A549 (cell line): ENCODE measurements around the gene INPP4B. TPM values are rescaled to one million over a fixed set of nuclear protein-coding genes. Genes with fewer than 3 reads are reported as not detected.

ENCODE experiments used
- ATAC-seq, 2 experiments: fragments of 200-7000 bp in 1 of 2; fragments of >200 bp in 1 of 2; cut with Nextera tagmentation in 1 of 2; cut with Tn5 transposase in 1 of 2; 3 replicates each; pipeline versions ENCODE4 v1.8.0 to v1.9.1; 2018 to 2020; ENCODE audit warnings: mild to moderate bottlenecking in 1 of 2, moderate library complexity in 1 of 2
- CTCF ChIA-PET: fragments of 300-600 bp; sonication (Branson Sonifier 250); formaldehyde crosslinking; extraction: SDS; loops from one replicate; lab custom pipeline; 2021; ENCODE audit warnings: antibody characterized with exemption, inconsistent platforms; lab: Yijun Ruan, JAX
- POLR2A ChIA-PET: fragments of 350-600 bp; formaldehyde crosslinking; extraction: SDS; loops from one replicate; lab custom pipeline; 2021; ENCODE audit warnings: antibody characterized with exemption, inconsistent platforms; lab: Yijun Ruan, JAX
- DNase-seq, 2 experiments: peaks; one replicate each; pipeline versions ENCODE4 v3.0.0 to v3.0.0-alpha.2; 2011 to 2016; ENCODE audit warnings: low read depth in 1 of 2, low spot score in 1 of 2
- FAIRE-seq: peaks from 2 replicates; lab custom pipeline; 2011; peaks lifted over from hg19 to GRCh38; lab: Jason Lieb, UNC
- H3K27ac ChIP-seq, 2 experiments: fragments of >200 bp; sonication (Bioruptor Twin); formaldehyde crosslinking; 3 replicates each; pipeline ENCODE4 v1.5.1; 2016 to 2017
- H3K4me1 ChIP-seq: fragments of >200 bp; sonication (Bioruptor Twin); formaldehyde crosslinking; 3 replicates; pipeline ENCODE4 v1.6.1; 2016
- H3K4me2 ChIP-seq: fragments of >200 bp; sonication (Bioruptor Twin); formaldehyde crosslinking; 3 replicates; pipeline ENCODE4 v1.6.1; 2016
- H3K4me3 ChIP-seq: fragments of >200 bp; sonication (Bioruptor Twin); formaldehyde crosslinking; 3 replicates; pipeline ENCODE4 v1.5.1; 2016
- H3K9me3 ChIP-seq: fragments of >200 bp; sonication (Bioruptor Twin); formaldehyde crosslinking; 3 replicates; pipeline ENCODE4 v1.6.1; 2016
- CBX2 ChIP-seq: fragments of 200-600 bp; sonication (generic); IDR thresholded peaks from 2 replicates; pipeline ENCODE4 v1.6.1; 2016; ENCODE audit warnings: low read depth, mild to moderate bottlenecking, borderline replicate concordance
- CEBPB ChIP-seq, 2 experiments: fragments of >200 bp in 1 of 2; sonication (Bioruptor Twin) in 1 of 2; formaldehyde crosslinking in 1 of 2; IDR thresholded peaks; 2 replicates each; pipeline ENCODE4 v1.6.1; 2012 to 2016
- CHD2 ChIP-seq: fragments of 150-350 bp; IDR thresholded peaks from 2 replicates; pipeline ENCODE4 v1.6.1; 2014; ENCODE audit warnings: low read length; ENCODE audit not compliant: partially characterized antibody
- EHMT2 ChIP-seq: fragments of 200-600 bp; sonication (generic); IDR thresholded peaks from 2 replicates; pipeline ENCODE4 v1.6.1; 2016; ENCODE audit warnings: antibody characterized with exemption, low read depth, mild to moderate bottlenecking, moderate library complexity
- FOSL2 ChIP-seq, 2 experiments: fragments of 450-650 bp in 1 of 2; fragments of >200 bp in 1 of 2; sonication (Bioruptor Twin) in 1 of 2; formaldehyde crosslinking; IDR thresholded peaks; 2 replicates each; pipeline versions ENCODE4 v1.5.0 to v1.6.1; 2016 to 2020; ENCODE audit warnings: mild to moderate bottlenecking in 1 of 2, moderate library complexity in 1 of 2
- HDAC2 ChIP-seq: fragments of 200-600 bp; sonication (generic); IDR thresholded peaks from 2 replicates; pipeline ENCODE4 v1.6.1; 2016
- HEYL ChIP-seq: fragments of 250-450 bp; sonication (Bioruptor Pico); IDR thresholded peaks from 2 replicates; pipeline ENCODE4 v1.8.0; 2021; ENCODE audit warnings: mild to moderate bottlenecking, moderate library complexity
- HOXB13 ChIP-seq: fragments of 250-450 bp; sonication (Bioruptor Pico); IDR thresholded peaks from 2 replicates; pipeline ENCODE4 v1.5.0; 2020; ENCODE audit warnings: low read depth, mild to moderate bottlenecking, moderate library complexity
- HOXB5 ChIP-seq: fragments of 250-450 bp; sonication (Bioruptor Pico); IDR thresholded peaks from 2 replicates; pipeline ENCODE4 v1.5.0; 2020; ENCODE audit warnings: mild to moderate bottlenecking, moderate library complexity
- JUN ChIP-seq, 2 experiments: fragments of >200 bp; sonication (Bioruptor Twin); formaldehyde crosslinking; IDR thresholded peaks; 2 replicates in 1 of 2; 3 replicates in 1 of 2; pipeline ENCODE4 v1.6.1; 2016 to 2017
- KDM5A ChIP-seq: fragments of 200-600 bp; sonication (generic); IDR thresholded peaks from 2 replicates; pipeline ENCODE4 v1.6.1; 2016; ENCODE audit warnings: antibody characterized with exemption, mild to moderate bottlenecking
- MAFK ChIP-seq: fragments of 450-650 bp; IDR thresholded peaks from 2 replicates; pipeline ENCODE4 v1.6.1; 2014; ENCODE audit not compliant: partially characterized antibody
- MAZ ChIP-seq: fragments of 150-350 bp; IDR thresholded peaks from 2 replicates; pipeline ENCODE4 v1.6.1; 2014; ENCODE audit warnings: antibody characterized with exemption, low read depth, low read length, borderline replicate concordance
- MYC ChIP-seq: IDR thresholded peaks from 2 replicates; pipeline ENCODE4 v1.6.1; 2012; ENCODE audit warnings: mild to moderate bottlenecking, inconsistent platforms, low read length, improper control_type of control experiment, borderline replicate concordance
- NFE2L2 ChIP-seq: fragments of 150-350 bp; conservative IDR thresholded peaks from 2 replicates; pipeline ENCODE4 v1.6.1; 2014; ENCODE audit warnings: low read length
- NR3C1 ChIP-seq: fragments of >200 bp; sonication (Bioruptor Twin); formaldehyde crosslinking; IDR thresholded peaks from 3 replicates; pipeline ENCODE4 v1.6.1; 2017
- PHF8 ChIP-seq: fragments of 200-600 bp; sonication (generic); IDR thresholded peaks from 2 replicates; pipeline ENCODE4 v1.6.1; 2016; ENCODE audit warnings: low read depth, mild to moderate bottlenecking, antibody characterized with exemption, moderate library complexity, borderline replicate concordance
- RAD21 ChIP-seq, 2 experiments: fragments of >200 bp in 1 of 2; sonication (Bioruptor Twin) in 1 of 2; formaldehyde crosslinking in 1 of 2; IDR thresholded peaks in 1 of 2; conservative IDR thresholded peaks in 1 of 2; 2 replicates in 1 of 2; 3 replicates in 1 of 2; pipeline ENCODE4 v1.6.1; 2012 to 2018; ENCODE audit warnings: inconsistent platforms in 1 of 2
- RFX5 ChIP-seq: fragments of 450-650 bp; IDR thresholded peaks from 2 replicates; pipeline ENCODE4 v1.7.1; 2014; ENCODE audit warnings: antibody characterized with exemption, mild to moderate bottlenecking, moderate library complexity
- RNF2 ChIP-seq: fragments of 200-600 bp; sonication (generic); IDR thresholded peaks from 2 replicates; pipeline ENCODE4 v1.6.1; 2016; ENCODE audit warnings: low read depth, mild to moderate bottlenecking, antibody characterized with exemption, moderate library complexity, borderline replicate concordance
- SMC3 ChIP-seq: fragments of >200 bp; sonication (Bioruptor Twin); formaldehyde crosslinking; IDR thresholded peaks from 3 replicates; pipeline ENCODE4 v1.6.1; 2018; ENCODE audit warnings: inconsistent platforms
- SREBF2 ChIP-seq: fragments of 450-650 bp; IDR thresholded peaks from 2 replicates; pipeline ENCODE4 v1.6.1; 2014; ENCODE audit warnings: mild to moderate bottlenecking, moderate library complexity
- TP53 ChIP-seq: fragments of 250-450 bp; sonication (Bioruptor Pico); IDR thresholded peaks from 2 replicates; pipeline ENCODE4 v1.5.0; 2021; ENCODE audit warnings: mild to moderate bottlenecking, moderate library complexity
- USF2 ChIP-seq: fragments of 450-650 bp; IDR thresholded peaks from 2 replicates; pipeline ENCODE4 v1.6.1; 2014; ENCODE audit warnings: antibody characterized with exemption
- ZNF302 ChIP-seq: fragments of 250-450 bp; sonication (Bioruptor Pico); IDR thresholded peaks from 2 replicates; pipeline ENCODE4 v1.9.0; 2021; ENCODE audit warnings: inconsistent platforms, mild to moderate bottlenecking, moderate library complexity
- WGBS: methylation state at CpG from one replicate; pipeline ENCODE4 v1.1.6; 2017; ENCODE audit errors: missing lambda C conversion rate; 5-methylcytosine and 5-hydroxymethylcytosine counted together
- polyA plus RNA-seq, 4 experiments: library from polyadenylated mRNA; depleted of rRNA in 3 of 4; stranded (reverse); fragments of >200 nt; fragmentation: RNase III in 1 of 4; extraction: RNeasy Plus Mini Kit Qiagen cat#74134 plus additional on column Dnase treatment in 1 of 4; gene quantifications; 2 replicates in 3 of 4; 3 replicates in 1 of 4; pipeline ENCODE4 v1.2.3, GENCODE V29; 2011 to 2017
- TF ChIP-seq, protein P1 (sequence below): fragments of 250-450 bp; sonication (Bioruptor Pico); IDR thresholded peaks from 2 replicates; pipeline ENCODE4 v1.5.0; 2021; ENCODE audit warnings: mild to moderate bottlenecking, moderate library complexity, borderline replicate concordance
- TF ChIP-seq, protein P2 (sequence below): fragments of >200 bp; sonication (Bioruptor Twin); formaldehyde crosslinking; IDR thresholded peaks from 3 replicates; pipeline ENCODE4 v1.5.1; 2016
- TF ChIP-seq, protein P3 (sequence below): fragments of 200-600 bp; sonication (generic); IDR thresholded peaks from 2 replicates; pipeline ENCODE4 v1.6.1; 2016; ENCODE audit warnings: antibody characterized with exemption, mild to moderate bottlenecking, moderate library complexity

The INPP4B gene
- polyA plus RNA-seq, 2 of the 4 experiments (the other 2 are of a cell fraction): 7.2 to 14.9 TPM

GRCh38 chr4:142158980-142159379 is 687.1 kb downstream of the INPP4B start:
- Histone ChIP-seq H3K4me1 (peaks cover 6% of the 10 kb centered on the region; the same call in 1 of the 3 replicates), H3K27ac (no peak overlapping the region), H3K4me3 (no peak overlapping the region), H3K4me2 (no peak overlapping the region), H3K9me3 (no peaks in the 10 kb centered on the region)
- DNase-seq: no peak
- ChIA-PET POLR2A (no interaction called here), CTCF (interaction anchor here (0.6 kb wide), 1 partner anchor 15 kb away, joined by 3 read pairs; no protein-coding TSS in a partner anchor)
- 59% methylated on average over 2 of the region's 2 CpGs for WGBS
- no peak for TF ChIP-seq PHF8
- no peak for TF ChIP-seq SREBF2
- TF ChIP-seq, protein P1, sequence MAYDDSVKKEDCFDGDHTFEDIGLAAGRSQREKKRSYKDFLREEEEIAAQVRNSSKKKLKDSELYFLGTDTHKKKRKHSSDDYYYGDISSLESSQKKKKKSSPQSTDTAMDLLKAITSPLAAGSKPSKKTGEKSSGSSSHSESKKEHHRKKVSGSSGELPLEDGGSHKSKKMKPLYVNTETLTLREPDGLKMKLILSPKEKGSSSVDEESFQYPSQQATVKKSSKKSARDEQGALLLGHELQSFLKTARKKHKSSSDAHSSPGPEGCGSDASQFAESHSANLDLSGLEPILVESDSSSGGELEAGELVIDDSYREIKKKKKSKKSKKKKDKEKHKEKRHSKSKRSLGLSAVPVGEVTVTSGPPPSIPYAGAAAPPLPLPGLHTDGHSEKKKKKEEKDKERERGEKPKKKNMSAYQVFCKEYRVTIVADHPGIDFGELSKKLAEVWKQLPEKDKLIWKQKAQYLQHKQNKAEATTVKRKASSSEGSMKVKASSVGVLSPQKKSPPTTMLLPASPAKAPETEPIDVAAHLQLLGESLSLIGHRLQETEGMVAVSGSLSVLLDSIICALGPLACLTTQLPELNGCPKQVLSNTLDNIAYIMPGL: no peak
- TF ChIP-seq HOXB5 (CRISPR knock-in tag): no peak
- no peak for TF ChIP-seq RAD21 (conservative IDR thresholded peaks at IDR 0.05 in 1 of 2, IDR thresholded peaks at IDR 0.05 in 1 of 2)
- TF ChIP-seq HOXB13: no peak
- no peak for TF ChIP-seq NFE2L2
- no peak for TF ChIP-seq HDAC2
- TF ChIP-seq SMC3: no peak
- TF ChIP-seq NR3C1: no peak
- TF ChIP-seq MAZ: no peak
- TF ChIP-seq, protein P2, sequence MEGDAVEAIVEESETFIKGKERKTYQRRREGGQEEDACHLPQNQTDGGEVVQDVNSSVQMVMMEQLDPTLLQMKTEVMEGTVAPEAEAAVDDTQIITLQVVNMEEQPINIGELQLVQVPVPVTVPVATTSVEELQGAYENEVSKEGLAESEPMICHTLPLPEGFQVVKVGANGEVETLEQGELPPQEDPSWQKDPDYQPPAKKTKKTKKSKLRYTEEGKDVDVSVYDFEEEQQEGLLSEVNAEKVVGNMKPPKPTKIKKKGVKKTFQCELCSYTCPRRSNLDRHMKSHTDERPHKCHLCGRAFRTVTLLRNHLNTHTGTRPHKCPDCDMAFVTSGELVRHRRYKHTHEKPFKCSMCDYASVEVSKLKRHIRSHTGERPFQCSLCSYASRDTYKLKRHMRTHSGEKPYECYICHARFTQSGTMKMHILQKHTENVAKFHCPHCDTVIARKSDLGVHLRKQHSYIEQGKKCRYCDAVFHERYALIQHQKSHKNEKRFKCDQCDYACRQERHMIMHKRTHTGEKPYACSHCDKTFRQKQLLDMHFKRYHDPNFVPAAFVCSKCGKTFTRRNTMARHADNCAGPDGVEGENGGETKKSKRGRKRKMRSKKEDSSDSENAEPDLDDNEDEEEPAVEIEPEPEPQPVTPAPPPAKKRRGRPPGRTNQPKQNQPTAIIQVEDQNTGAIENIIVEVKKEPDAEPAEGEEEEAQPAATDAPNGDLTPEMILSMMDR: no peak
- TF ChIP-seq JUN (IDR thresholded peaks at IDR 0.05): no peak
- TF ChIP-seq EHMT2: no peak
- no peak for TF ChIP-seq MYC
- no peak for TF ChIP-seq FOSL2 (IDR thresholded peaks at IDR 0.05)
- TF ChIP-seq FOSL2 (CRISPR knock-in tag; IDR thresholded peaks at IDR 0.05): no peak
- TF ChIP-seq ZNF302 (CRISPR knock-in tag): no peak
- TF ChIP-seq KDM5A: no peak
- no peak for ATAC-seq
- no peak for FAIRE-seq

- DNase-seq: no peak
- ChIA-PET CTCF (no interaction called here), POLR2A (no interaction called here)
- no peaks in the 10 kb centered on the region for H3K9me3 ChIP-seq
- no peak overlapping the region for H3K27ac ChIP-seq
- H3K4me1 ChIP-seq: peaks cover 6% of the 10 kb centered on the region; the same call in 1 of the 3 replicates
- no peak overlapping the region for H3K4me2 ChIP-seq
- no peak for FAIRE-seq
- H3K4me3 ChIP-seq: no peak overlapping the region
- ATAC-seq: no peak
- TF ChIP-seq MAFK (no peak), JUN (IDR thresholded peaks at IDR 0.05) (no peak), CHD2 (no peak), USF2 (no peak), FOSL2 (IDR thresholded peaks at IDR 0.05) (no peak), FOSL2 (CRISPR knock-in tag; IDR thresholded peaks at IDR 0.05) (no peak), KDM5A (no peak), CBX2 (no peak), MAZ (no peak), CEBPB (IDR thresholded peaks at IDR 0.05) (no peak), HEYL (CRISPR knock-in tag) (no peak), HDAC2 (no peak), RFX5 (no peak), TP53 (CRISPR knock-in tag) (no peak), RNF2 (no peak)
- TF ChIP-seq, protein P1: no peak
- TF ChIP-seq, protein P3, sequence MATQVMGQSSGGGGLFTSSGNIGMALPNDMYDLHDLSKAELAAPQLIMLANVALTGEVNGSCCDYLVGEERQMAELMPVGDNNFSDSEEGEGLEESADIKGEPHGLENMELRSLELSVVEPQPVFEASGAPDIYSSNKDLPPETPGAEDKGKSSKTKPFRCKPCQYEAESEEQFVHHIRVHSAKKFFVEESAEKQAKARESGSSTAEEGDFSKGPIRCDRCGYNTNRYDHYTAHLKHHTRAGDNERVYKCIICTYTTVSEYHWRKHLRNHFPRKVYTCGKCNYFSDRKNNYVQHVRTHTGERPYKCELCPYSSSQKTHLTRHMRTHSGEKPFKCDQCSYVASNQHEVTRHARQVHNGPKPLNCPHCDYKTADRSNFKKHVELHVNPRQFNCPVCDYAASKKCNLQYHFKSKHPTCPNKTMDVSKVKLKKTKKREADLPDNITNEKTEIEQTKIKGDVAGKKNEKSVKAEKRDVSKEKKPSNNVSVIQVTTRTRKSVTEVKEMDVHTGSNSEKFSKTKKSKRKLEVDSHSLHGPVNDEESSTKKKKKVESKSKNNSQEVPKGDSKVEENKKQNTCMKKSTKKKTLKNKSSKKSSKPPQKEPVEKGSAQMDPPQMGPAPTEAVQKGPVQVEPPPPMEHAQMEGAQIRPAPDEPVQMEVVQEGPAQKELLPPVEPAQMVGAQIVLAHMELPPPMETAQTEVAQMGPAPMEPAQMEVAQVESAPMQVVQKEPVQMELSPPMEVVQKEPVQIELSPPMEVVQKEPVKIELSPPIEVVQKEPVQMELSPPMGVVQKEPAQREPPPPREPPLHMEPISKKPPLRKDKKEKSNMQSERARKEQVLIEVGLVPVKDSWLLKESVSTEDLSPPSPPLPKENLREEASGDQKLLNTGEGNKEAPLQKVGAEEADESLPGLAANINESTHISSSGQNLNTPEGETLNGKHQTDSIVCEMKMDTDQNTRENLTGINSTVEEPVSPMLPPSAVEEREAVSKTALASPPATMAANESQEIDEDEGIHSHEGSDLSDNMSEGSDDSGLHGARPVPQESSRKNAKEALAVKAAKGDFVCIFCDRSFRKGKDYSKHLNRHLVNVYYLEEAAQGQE: no peak
Measured at GRCh38 chr4:142156256-142156655, 689.8 kb downstream of the INPP4B start.
